ENCODE data around the gene FFAR1. TPM values are rescaled to one million over a fixed set of nuclear protein-coding genes. Genes with fewer than 3 reads are reported as not detected.

FFAR1 gene
- total and polyA plus RNA-seq, 2 donors (not counting 3 experiments of a cell fraction or from before 2014, with no cell fraction given) = not detected

DNA sequence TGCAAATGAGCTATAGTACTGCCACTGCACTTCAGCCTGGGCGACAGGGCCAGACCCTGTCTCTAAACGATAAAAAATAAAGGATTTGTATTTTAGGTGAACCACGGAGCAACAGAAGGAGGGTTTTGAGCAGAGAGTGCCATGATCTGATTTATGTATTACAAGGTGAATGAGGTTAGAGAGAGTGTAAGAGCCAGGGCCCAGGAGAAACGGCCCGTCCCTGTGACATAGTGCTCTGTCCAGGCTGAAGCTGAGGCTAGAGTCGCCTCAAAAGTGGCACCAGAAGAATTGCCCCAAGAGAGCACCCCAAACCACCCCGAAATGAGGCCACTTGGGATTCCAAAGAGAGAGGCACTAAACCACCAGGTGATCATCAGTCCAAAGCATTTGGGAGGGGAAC, 38.8 kb upstream of the FFAR1 start:
- dilution Hi-C loops (cut with MboI; ENCODE audit: extremely low pct_ligation_motif_present, low sequenced_read_pairs) (no loop called here), intact Hi-C loops (cut with micrococcal nuclease) (no loop called here)
- Histone ChIP-seq H3K79me2 (ENCODE audit: control insufficient read depth, insufficient read depth, low read length) (no peaks in the 10 kb centered on the region), H3K27ac (ENCODE audit: insufficient read depth, low read depth, low read length) (no peak overlapping the region), H3K9me1 (replicated peaks; ENCODE audit: control insufficient read depth, extremely low read depth, insufficient read depth, low read length) (no peaks in the 10 kb centered on the region), H3K4me1 (ENCODE audit: control insufficient read depth, extremely low read depth, insufficient read depth, low read length) (no peaks in the 10 kb centered on the region), H3K4me3 (replicated peaks in 1 of 3; ENCODE audit: insufficient read depth in 1 of 3, low read depth in 1 of 3, low read length in 3 of 3) (no peak overlapping the region), H3K9ac (replicated peaks; ENCODE audit: extremely low read depth, insufficient read depth, low read length) (no peak overlapping the region), H4K20me1 (replicated peaks; ENCODE audit: control insufficient read depth, extremely low read depth, insufficient read depth, low read length) (no peaks in the 10 kb centered on the region), H3K36me3 (ENCODE audit: control insufficient read depth in 2 of 2, extremely low read depth in 1 of 2, insufficient read depth in 2 of 2, low read length in 2 of 2) (no peaks in the 10 kb centered on the region), H3K27me3 (ENCODE audit: control insufficient read depth in 2 of 2, insufficient read depth in 2 of 2, low read length in 2 of 2) (no peaks in the 10 kb centered on the region), H3K4me2 (ENCODE audit: insufficient read depth, low read length) (no peak overlapping the region), H2AFZ (ENCODE audit: low read depth, low read length) (no peak overlapping the region), H3K9me3 (replicated peaks; ENCODE audit: control insufficient read depth, insufficient read depth, low read length) (no peaks in the 10 kb centered on the region)
- POLR2A ChIA-PET = no interaction called here
- CTCF ChIA-PET = no interaction called here
- FAIRE-seq (no peak), DNase-seq (ENCODE audit: low read depth, low spot score) (no peak)
- no peak for TF ChIP-seq POLR2AphosphoS5 (IDR thresholded peaks at IDR 0.05; ENCODE audit: insufficient read depth, low read depth, low read length)
- no peak for TF ChIP-seq GATA2 (IDR thresholded peaks at IDR 0.05; ENCODE audit: insufficient read depth, insufficient read length, low read depth, low read length)
- TF ChIP-seq, protein P1, sequence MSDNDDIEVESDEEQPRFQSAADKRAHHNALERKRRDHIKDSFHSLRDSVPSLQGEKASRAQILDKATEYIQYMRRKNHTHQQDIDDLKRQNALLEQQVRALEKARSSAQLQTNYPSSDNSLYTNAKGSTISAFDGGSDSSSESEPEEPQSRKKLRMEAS (IDR thresholded peaks at IDR 0.05; ENCODE audit: insufficient read depth, insufficient read length) = no peak
- TF ChIP-seq MYC (IDR thresholded peaks at IDR 0.05; ENCODE audit: low read depth, low read length) = no peak
- TF ChIP-seq, protein P2, sequence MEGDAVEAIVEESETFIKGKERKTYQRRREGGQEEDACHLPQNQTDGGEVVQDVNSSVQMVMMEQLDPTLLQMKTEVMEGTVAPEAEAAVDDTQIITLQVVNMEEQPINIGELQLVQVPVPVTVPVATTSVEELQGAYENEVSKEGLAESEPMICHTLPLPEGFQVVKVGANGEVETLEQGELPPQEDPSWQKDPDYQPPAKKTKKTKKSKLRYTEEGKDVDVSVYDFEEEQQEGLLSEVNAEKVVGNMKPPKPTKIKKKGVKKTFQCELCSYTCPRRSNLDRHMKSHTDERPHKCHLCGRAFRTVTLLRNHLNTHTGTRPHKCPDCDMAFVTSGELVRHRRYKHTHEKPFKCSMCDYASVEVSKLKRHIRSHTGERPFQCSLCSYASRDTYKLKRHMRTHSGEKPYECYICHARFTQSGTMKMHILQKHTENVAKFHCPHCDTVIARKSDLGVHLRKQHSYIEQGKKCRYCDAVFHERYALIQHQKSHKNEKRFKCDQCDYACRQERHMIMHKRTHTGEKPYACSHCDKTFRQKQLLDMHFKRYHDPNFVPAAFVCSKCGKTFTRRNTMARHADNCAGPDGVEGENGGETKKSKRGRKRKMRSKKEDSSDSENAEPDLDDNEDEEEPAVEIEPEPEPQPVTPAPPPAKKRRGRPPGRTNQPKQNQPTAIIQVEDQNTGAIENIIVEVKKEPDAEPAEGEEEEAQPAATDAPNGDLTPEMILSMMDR (IDR thresholded peaks at IDR 0.05; ENCODE audit: extremely low read depth in 1 of 2, insufficient read depth in 1 of 2, low read depth in 1 of 2, low read length in 2 of 2) = no peak
- no peak for TF ChIP-seq EZH2 (IDR thresholded peaks at IDR 0.05; ENCODE audit: borderline replicate concordance, low read depth, low read length, severe bottlenecking)
- TF ChIP-seq FOS (IDR thresholded peaks at IDR 0.05; ENCODE audit: borderline replicate concordance, insufficient read depth, low read length) = no peak
- no peak for TF ChIP-seq POLR2A (IDR thresholded peaks at IDR 0.05; ENCODE audit: low read depth, low read length)
- no peak for TF ChIP-seq JUN (IDR thresholded peaks at IDR 0.05; ENCODE audit: borderline replicate concordance, insufficient read depth, insufficient read length, low read depth)
- no TSS peak for BruUV-seq (replicated peaks)
